Epithelial cell of prostate (primary cell): Measurements from ENCODE around the gene NCEH1.
A peak's percentile ranks its signal among the peaks of the same experiment; 100 is the strongest.

Source experiments
- DNase-seq: peaks from one replicate; pipeline ENCODE4 v3.0.0-alpha.2; 2011; ENCODE audit warnings: low read depth, low spot score
- H3K27ac ChIP-seq: fragments of 450-650 bp; 2 replicates; pipeline ENCODE4 v1.5.1; 2017; ENCODE audit warnings: mild to moderate bottlenecking

NCEH1 gene

GRCh38 chr3:172617976-172618375 lies 92.9 kb downstream of the NCEH1 start:
- H3K27ac ChIP-seq, result no peak overlapping the region
- no peak for DNase-seq

GRCh38 chr3:172617013-172617706 lies 93.7 kb downstream of the NCEH1 start:
- no peak overlapping the region for H3K27ac ChIP-seq
- DNase-seq, result no peak

GRCh38 chr3:172616031-172616461 lies 94.8 kb downstream of the NCEH1 start:
- H3K27ac ChIP-seq, result no peak overlapping the region
- DNase-seq, result no peak

GRCh38 chr3:172615296-172615695 lies 95.6 kb downstream of the NCEH1 start:
- DNase-seq, result no peak
- no peak overlapping the region for H3K27ac ChIP-seq

GRCh38 chr3:172614340-172615274 lies 96.3 kb downstream of the NCEH1 start:
- H3K27ac ChIP-seq, result no peak overlapping the region
- DNase-seq, result no peak

- no peak for DNase-seq
Measured at GRCh38 chr3:172613845-172614244, 97.0 kb downstream of the NCEH1 start.

GRCh38 chr3:172612871-172613678 lies 97.8 kb downstream of the NCEH1 start:
- H3K27ac ChIP-seq, result no peak overlapping the region
- no peak for DNase-seq

More at GRCh38 chr3:172613845-172614244, 97.0 kb downstream of the NCEH1 start:
- H3K27ac ChIP-seq, result no peak overlapping the region

- no peak for DNase-seq
- H3K27ac ChIP-seq, result no peak overlapping the region
Measured at GRCh38 chr3:172609750-172610149, 101.1 kb downstream of the NCEH1 start.

GRCh38 chr3:172608575-172608974 lies 102.3 kb downstream of the NCEH1 start:
- DNase-seq, result no peak
- peak overlapping the region; percentile 75 for H3K27ac ChIP-seq

- peak; percentile 64 for DNase-seq
- peak overlapping the region; percentile 75 for H3K27ac ChIP-seq
Measured at GRCh38 chr3:172607305-172608121, 103.4 kb downstream of the NCEH1 start.

- H3K27ac ChIP-seq, result peak overlapping the region; percentile 75
- no peak for DNase-seq
Measured at GRCh38 chr3:172606021-172606420, 104.8 kb downstream of the NCEH1 start.

GRCh38 chr3:172604895-172605646 lies 105.8 kb downstream of the NCEH1 start:
- DNase-seq, result no peak
- no peak overlapping the region for H3K27ac ChIP-seq

- no peak overlapping the region for H3K27ac ChIP-seq
- DNase-seq, result no peak
Measured at GRCh38 chr3:172601066-172601832, 109.6 kb downstream of the NCEH1 start.

- H3K27ac ChIP-seq, result no peak overlapping the region
- DNase-seq, result no peak
Measured at GRCh38 chr3:172600644-172601065, 110.2 kb downstream of the NCEH1 start.

- DNase-seq, result no peak
Measured at GRCh38 chr3:172598904-172599303, 112.0 kb downstream of the NCEH1 start.

GRCh38 chr3:172596394-172596706 lies 114.5 kb downstream of the NCEH1 start:
- no peak for DNase-seq
- no peak overlapping the region for H3K27ac ChIP-seq

More at GRCh38 chr3:172598904-172599303, 112.0 kb downstream of the NCEH1 start:
- H3K27ac ChIP-seq, result no peak overlapping the region

GRCh38 chr3:172595664-172596393 lies 115.0 kb downstream of the NCEH1 start:
- H3K27ac ChIP-seq, result peak overlapping the region; percentile 61
- DNase-seq, result no peak
